Choroid plexus epithelial cell (primary cell): ENCODE measurements around the gene ARHGAP42.

Experiments used
- DNase-seq: peaks from one replicate; pipeline ENCODE4 v3.0.0-alpha.2; 2010; ENCODE audit warnings: low read depth
- H3K4me3 ChIP-seq: 2 replicates; pipeline ENCODE4 v1.5.1; 2011; ENCODE audit warnings: low read depth, mild to moderate bottlenecking, control low read depth, low read length, moderate library complexity
- TF ChIP-seq, protein P1 (sequence below): conservative IDR thresholded peaks from 2 replicates; pipeline ENCODE4 v1.5.1; 2011; ENCODE audit warnings: low read depth, mild to moderate bottlenecking, control low read depth, inconsistent platforms, low read length, moderate library complexity

The ARHGAP42 gene

GRCh38 chr11:100815787-100816330, 128.8 kb downstream of the ARHGAP42 start:
- no peak for DNase-seq
- H3K4me3 ChIP-seq, result no peak overlapping the region
- TF ChIP-seq, protein P1, sequence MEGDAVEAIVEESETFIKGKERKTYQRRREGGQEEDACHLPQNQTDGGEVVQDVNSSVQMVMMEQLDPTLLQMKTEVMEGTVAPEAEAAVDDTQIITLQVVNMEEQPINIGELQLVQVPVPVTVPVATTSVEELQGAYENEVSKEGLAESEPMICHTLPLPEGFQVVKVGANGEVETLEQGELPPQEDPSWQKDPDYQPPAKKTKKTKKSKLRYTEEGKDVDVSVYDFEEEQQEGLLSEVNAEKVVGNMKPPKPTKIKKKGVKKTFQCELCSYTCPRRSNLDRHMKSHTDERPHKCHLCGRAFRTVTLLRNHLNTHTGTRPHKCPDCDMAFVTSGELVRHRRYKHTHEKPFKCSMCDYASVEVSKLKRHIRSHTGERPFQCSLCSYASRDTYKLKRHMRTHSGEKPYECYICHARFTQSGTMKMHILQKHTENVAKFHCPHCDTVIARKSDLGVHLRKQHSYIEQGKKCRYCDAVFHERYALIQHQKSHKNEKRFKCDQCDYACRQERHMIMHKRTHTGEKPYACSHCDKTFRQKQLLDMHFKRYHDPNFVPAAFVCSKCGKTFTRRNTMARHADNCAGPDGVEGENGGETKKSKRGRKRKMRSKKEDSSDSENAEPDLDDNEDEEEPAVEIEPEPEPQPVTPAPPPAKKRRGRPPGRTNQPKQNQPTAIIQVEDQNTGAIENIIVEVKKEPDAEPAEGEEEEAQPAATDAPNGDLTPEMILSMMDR, result no peak

DNA sequence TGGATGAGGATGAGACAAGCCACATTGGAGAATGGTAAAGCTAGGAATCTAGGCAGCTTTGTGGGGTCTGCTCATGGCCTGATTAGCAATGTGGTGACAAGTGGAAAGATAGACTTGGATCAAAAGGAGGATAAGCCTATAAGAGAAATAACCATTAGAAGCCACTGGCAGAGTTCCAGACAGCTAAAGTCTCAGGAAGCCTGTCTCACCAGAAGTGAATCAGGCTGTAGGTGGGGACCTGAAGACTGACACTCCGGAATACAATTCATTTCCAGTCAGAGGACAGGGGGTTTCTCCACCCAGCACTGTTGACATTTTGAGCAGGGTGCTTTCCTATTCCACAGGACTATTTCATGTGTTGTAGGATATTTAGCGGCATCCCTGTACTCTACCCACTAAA, 129.7 kb downstream of the ARHGAP42 start:
- H3K4me3 ChIP-seq, result no peak overlapping the region
- TF ChIP-seq, protein P1, result no peak
- DNase-seq, result peak; percentile 29

GRCh38 chr11:100817620-100818019, 130.5 kb downstream of the ARHGAP42 start:
- TF ChIP-seq, protein P1, result no peak
- no peak for DNase-seq
- H3K4me3 ChIP-seq, result no peak overlapping the region

DNA sequence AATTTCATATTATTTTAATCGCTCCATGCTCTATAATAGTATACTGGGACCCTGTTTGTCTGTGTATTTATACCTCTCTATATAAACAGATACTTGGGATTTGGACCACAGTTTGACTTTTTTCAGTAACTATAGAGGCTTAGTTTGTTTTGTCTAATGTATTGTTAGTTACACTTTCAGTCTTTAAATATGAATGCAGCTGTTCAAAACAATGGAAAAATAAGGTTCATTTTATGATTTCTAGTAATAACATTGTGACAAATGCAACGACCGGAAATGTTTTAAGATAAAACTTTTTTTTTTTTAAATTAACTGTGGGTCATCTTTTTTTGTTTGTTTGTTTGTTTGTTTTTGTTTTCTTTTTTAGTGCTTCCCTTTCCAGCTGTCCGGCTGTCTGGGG, 133.5 kb downstream of the ARHGAP42 start:
- H3K4me3 ChIP-seq, result no peak overlapping the region
- DNase-seq, result no peak
- TF ChIP-seq, protein P1, result no peak

DNA sequence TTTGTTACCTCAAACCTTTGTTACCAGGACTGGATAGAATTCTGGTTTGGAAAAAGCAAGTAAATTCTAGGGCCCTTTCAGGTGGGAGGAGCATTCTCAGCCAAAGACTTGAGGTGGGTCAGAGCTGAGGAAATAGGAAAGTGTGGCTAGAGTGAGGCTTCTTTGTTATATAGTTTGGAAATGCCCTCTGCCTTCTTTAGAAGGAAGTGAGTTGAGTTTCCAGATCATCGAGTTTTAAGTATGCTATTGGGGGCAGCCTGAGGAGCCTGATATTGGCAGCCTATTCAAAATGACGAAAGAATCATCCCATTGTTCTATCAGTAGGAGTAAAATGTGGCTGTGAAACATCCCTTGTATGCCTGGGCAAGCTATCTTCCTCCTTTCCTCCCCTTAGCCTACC, 134.1 kb downstream of the ARHGAP42 start:
- TF ChIP-seq, protein P1, result no peak
- DNase-seq, result no peak
- H3K4me3 ChIP-seq, result no peak overlapping the region

GRCh38 chr11:100823360-100823759, 136.3 kb downstream of the ARHGAP42 start:
- TF ChIP-seq, protein P1, result no peak
- peak; percentile 89 for DNase-seq

DNA sequence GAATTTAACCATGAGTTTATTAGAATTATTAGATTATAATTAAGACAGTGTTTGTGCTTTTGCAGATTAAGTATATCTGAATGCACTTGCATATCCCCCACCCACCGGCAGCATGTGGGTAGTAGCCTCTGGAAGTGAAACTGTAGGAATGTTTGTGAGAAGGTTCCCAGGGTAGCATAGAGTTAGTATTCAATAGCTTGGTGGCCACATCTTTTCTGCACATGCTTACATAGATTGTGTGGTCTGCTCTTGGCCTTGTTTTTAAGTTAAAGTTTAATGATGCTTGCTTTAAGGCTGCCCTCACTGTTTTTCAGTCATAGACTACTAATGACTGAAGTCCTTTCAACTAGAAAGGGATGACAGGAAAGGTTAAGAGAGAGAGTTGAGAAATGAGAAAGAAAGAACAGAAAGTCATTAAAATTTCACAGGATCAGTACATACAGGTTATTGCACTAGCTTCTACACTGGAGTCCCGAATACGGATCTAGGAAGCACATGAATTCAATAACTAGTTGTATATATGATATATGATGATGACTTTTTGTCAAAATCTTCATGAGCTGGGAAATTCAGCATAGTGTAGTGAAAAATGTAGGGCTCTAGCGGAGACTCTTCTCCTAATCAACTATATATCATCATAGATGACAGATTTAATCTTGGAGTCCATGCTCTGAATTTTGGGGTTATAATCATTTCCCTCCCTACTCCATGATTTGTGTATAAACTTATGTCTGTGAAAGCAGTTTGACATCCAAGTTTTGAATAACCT, 137.1 kb downstream of the ARHGAP42 start:
- TF ChIP-seq, protein P1, result no peak
- peak; percentile 52 for DNase-seq
- H3K4me3 ChIP-seq, result no peak overlapping the region

More at GRCh38 chr11:100823360-100823759, 136.3 kb downstream of the ARHGAP42 start:
- H3K4me3 ChIP-seq, result no peak overlapping the region
